ENCODE results near the gene SPTBN4. TPM values are rescaled to one million over a fixed set of nuclear protein-coding genes. Genes with fewer than 3 reads are reported as not detected.
A peak's percentile ranks its signal among the peaks of the same experiment; 100 is the strongest.

The SPTBN4 gene
- total RNA-seq, 2 experiments from 2014 or later, result 1.3 to 2.3 TPM

DNA sequence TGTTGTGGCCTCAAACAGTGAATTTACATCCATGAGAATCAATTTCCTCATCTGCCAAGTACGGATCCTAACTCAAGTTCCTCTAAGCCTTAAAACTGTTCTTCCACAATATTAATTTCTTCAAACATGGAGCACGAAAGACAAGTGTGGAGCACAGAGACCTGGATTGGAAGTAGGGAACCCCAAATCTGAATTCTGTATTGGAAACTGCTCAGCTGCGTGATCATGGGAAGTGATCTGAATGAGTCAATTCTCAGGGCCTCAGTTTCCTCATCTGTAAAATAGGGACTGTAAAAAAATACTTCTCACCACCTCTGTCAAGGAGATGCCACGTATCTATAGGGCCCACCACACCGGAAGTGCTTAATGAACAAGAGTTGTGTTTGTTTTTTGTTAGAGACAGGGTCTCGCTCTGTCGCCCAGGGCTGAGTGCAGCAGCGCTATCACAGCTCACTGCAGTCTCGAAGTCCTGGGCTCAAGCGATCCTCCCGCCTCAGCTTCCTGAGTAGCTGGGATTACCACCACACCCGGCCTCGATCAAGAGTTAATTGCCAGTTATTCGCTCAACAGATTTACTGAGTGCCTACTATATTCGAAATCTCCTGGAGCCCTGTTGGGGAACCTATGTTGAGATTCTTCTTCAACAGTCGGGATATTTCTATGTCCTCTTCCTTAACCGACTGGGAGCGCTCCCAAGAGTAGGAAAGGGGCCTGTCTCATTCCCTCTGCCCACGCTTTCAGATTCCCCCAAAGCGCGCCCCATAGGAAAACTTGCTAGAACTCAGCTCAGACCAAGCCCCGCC lies 24.3 kb upstream of the SPTBN4 start:
- H3K4me3 Mint-ChIP-seq, result peak overlapping the region; percentile 92
- H3K9me3 Mint-ChIP-seq, result no peaks in the 10 kb centered on the region
- peaks cover 5% of the 10 kb centered on the region for H3K36me3 Mint-ChIP-seq (ENCODE audit: low read depth)
- H3K4me1 Mint-ChIP-seq (ENCODE audit: low read depth), result peaks cover 26% of the 10 kb centered on the region
- ATAC-seq (no peak), DNase-seq (peak; percentile 48)
- TF ChIP-seq, protein P1, sequence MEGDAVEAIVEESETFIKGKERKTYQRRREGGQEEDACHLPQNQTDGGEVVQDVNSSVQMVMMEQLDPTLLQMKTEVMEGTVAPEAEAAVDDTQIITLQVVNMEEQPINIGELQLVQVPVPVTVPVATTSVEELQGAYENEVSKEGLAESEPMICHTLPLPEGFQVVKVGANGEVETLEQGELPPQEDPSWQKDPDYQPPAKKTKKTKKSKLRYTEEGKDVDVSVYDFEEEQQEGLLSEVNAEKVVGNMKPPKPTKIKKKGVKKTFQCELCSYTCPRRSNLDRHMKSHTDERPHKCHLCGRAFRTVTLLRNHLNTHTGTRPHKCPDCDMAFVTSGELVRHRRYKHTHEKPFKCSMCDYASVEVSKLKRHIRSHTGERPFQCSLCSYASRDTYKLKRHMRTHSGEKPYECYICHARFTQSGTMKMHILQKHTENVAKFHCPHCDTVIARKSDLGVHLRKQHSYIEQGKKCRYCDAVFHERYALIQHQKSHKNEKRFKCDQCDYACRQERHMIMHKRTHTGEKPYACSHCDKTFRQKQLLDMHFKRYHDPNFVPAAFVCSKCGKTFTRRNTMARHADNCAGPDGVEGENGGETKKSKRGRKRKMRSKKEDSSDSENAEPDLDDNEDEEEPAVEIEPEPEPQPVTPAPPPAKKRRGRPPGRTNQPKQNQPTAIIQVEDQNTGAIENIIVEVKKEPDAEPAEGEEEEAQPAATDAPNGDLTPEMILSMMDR (IDR thresholded peaks at IDR 0.05), result no peak
- CTCF ChIA-PET, result interaction anchor here (0.7 to 4.1 kb wide), 10 partner anchors 8 to 858 kb away, joined by 3 to 25 read pairs (median 4); partner anchors contain the start of gene SERTAD1
- POLR2A ChIA-PET, result interaction anchor here (0.9 to 2.9 kb wide), 6 partner anchors 9 to 129 kb away, joined by 4 to 29 read pairs (median 8); partner anchors contain the start of genes BLVRB and SERTAD1
- no peaks in the 10 kb centered on the region for H3K27me3 Mint-ChIP-seq
- peak overlapping the region; percentile 97 for H3K27ac Mint-ChIP-seq
- intact Hi-C loops (cut with micrococcal nuclease), result loop anchor here (1.0 kb wide), 1 partner anchor 17 kb away; the partner anchor contains the start of gene SERTAD1

DNA sequence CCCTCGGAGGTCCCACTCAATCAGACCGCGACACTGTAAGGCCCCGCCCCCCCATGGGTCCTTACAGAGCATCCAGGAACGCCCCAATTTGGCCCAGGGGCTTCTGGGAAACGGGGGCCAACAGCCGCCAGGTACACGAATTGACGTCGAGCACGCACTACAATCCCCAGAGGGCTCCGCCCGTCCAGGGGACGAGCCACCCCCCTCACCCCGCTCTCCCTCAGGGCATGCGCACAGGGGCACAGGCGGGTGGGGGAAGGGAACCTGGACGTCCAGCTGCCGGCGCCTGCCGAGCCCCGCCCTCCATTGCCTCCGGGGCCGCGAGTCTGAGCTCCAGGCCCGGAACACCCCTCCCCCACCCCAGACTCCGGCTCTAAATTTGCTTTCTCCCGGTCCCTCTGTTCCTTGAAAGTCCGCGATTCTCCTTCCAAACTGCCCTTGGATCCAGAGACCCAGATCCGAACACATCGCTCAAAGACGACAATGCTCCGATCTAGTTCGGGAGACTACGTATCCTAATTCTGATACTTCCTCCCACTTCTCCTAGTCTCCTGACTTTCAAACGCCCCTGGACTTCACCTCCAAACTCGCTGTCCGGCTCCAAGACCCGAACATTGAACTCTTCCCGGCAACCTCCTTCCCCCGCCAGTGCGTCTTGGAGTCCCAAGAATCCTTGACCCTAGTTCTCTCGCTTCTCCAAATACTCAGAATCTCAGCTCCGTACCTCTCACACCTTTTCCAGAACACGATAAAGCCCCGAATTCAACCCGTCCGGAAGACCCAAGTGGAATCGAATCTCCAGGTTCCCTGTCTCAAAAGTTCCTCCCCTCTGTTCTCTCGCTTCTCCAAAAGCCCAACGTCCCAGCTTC lies 23.4 kb upstream of the SPTBN4 start:
- H3K4me1 Mint-ChIP-seq (ENCODE audit: low read depth), result peaks cover 26% of the 10 kb centered on the region
- peak; percentile 100 for DNase-seq
- no peaks in the 10 kb centered on the region for H3K9me3 Mint-ChIP-seq
- ChIA-PET CTCF (interaction anchor here (0.7 to 4.1 kb wide), 10 partner anchors 9 to 858 kb away, joined by 3 to 25 read pairs (median 4); partner anchors contain the start of gene SERTAD1), POLR2A (interaction anchor here (0.7 to 2.9 kb wide), 7 partner anchors 9 to 699 kb away, joined by 3 to 29 read pairs (median 7); partner anchors contain the start of genes BLVRB and SERTAD1)
- intact Hi-C loops (cut with micrococcal nuclease), result loop anchor here (1.0 kb wide), 1 partner anchor 18 kb away; the partner anchor contains the start of gene SERTAD1
- peak overlapping the region; percentile 92 for H3K4me3 Mint-ChIP-seq
- TF ChIP-seq, protein P1 (IDR thresholded peaks at IDR 0.05), result no peak
- peak overlapping the region; percentile 97 for H3K27ac Mint-ChIP-seq
- peaks cover 5% of the 10 kb centered on the region for H3K36me3 Mint-ChIP-seq (ENCODE audit: low read depth)
- ATAC-seq, result peak; percentile 83
- H3K27me3 Mint-ChIP-seq, result no peaks in the 10 kb centered on the region

GRCh38 chr19:40444000-40444824 lies 22.6 kb upstream of the SPTBN4 start, which contains the start of gene SERTAD3:
Gene SERTAD3, minus strand, starts transcription at chr19:40444335. Its CDS starts 2,255 bp downstream, at chr19:40442080.
- intact Hi-C loops (cut with micrococcal nuclease), result loop anchor here (1.0 kb wide), 1 partner anchor 19 kb away; the partner anchor contains the start of gene SERTAD1
- CTCF ChIA-PET, result interaction anchor here (1.1 to 4.1 kb wide), 7 partner anchors 18 to 160 kb away, joined by 3 to 25 read pairs (median 6); partner anchors contain the start of gene SERTAD1
- H3K9me3 Mint-ChIP-seq, result no peaks in the 10 kb centered on the region
- H3K27me3 Mint-ChIP-seq, result no peaks in the 10 kb centered on the region
- ATAC-seq, result peak; percentile 75
- TF ChIP-seq, protein P1 (IDR thresholded peaks at IDR 0.05), result no peak
- DNase-seq, result peak; percentile 98
- POLR2A ChIA-PET, result interaction anchor here (1.4 to 2.9 kb wide), 5 partner anchors 17 to 127 kb away, joined by 4 to 29 read pairs (median 8); partner anchors contain the start of genes BLVRB and SERTAD1
- H3K4me3 Mint-ChIP-seq, result peak within 1 kb of the TSS; percentile 92
- H3K4me1 Mint-ChIP-seq (ENCODE audit: low read depth), result peaks cover 26% of the 10 kb centered on the region
- peaks cover 5% of the 10 kb centered on the region for H3K36me3 Mint-ChIP-seq (ENCODE audit: low read depth)
- H3K27ac Mint-ChIP-seq, result peak within 1 kb of the TSS; percentile 93

- TF ChIP-seq, protein P1 (IDR thresholded peaks at IDR 0.05), result peak; percentile 17
- H3K36me3 Mint-ChIP-seq (ENCODE audit: low read depth), result peaks cover 5% of the 10 kb centered on the region
- H3K4me1 Mint-ChIP-seq (ENCODE audit: low read depth), result peaks cover 23% of the 10 kb centered on the region
- ChIA-PET POLR2A (interaction anchor here (2.0 kb wide), 1 partner anchor 24 kb away, joined by 8 read pairs; no protein-coding TSS in a partner anchor), CTCF (interaction anchor here (1.2 to 4.1 kb wide), 4 partner anchors 18 to 140 kb away, joined by 3 to 19 read pairs (median 5); no protein-coding TSS in a partner anchor)
- H3K27ac Mint-ChIP-seq, result peak overlapping the region; percentile 82
- DNase-seq (no peak), ATAC-seq (no peak)
- no peaks in the 10 kb centered on the region for H3K9me3 Mint-ChIP-seq
- intact Hi-C loops (cut with micrococcal nuclease), result no loop called here
- H3K27me3 Mint-ChIP-seq, result no peaks in the 10 kb centered on the region
- H3K4me3 Mint-ChIP-seq, result peak overlapping the region; percentile 92
These were observed 21.9 kb upstream of the SPTBN4 start for GRCh38 chr19:40444825-40445312.

All from activated CD8-positive, alpha-beta T cell treated with anti-CD3 and anti-CD28 coated beads for 36 hours (primary cell).